SU-DHL-6 (cell line): ENCODE measurements around the gene TP53RK.

Source experiments
- H2AFZ ChIP-seq: fragments of 200-600 bp; sonication (generic); 2 replicates; pipeline ENCODE4 v1.6.1; 2014; ENCODE audit warnings: low read depth, mild to moderate bottlenecking, moderate library complexity, mixed read lengths, antibody characterized with exemption, low read length; ENCODE audit not compliant: severe bottlenecking
- H3F3A ChIP-seq: fragments of 200-600 bp; shearing (Covaris generic); 2 replicates; pipeline ENCODE4 v1.6.0; 2016; ENCODE audit warnings: antibody characterized with exemption, mild to moderate bottlenecking; ENCODE audit not compliant: insufficient read depth
- H3K27ac ChIP-seq: fragments of 200-600 bp; sonication (generic); 2 replicates; pipeline ENCODE4 v1.5.1; 2016; ENCODE audit warnings: low read depth, mild to moderate bottlenecking, low read length, moderate library complexity, mixed read lengths
- H3K27me3 ChIP-seq: fragments of 200-600 bp; sonication (generic), shearing (Covaris generic); 2 replicates; pipeline ENCODE4 v1.6.0; 2014; ENCODE audit warnings: mild to moderate bottlenecking, low read length
- H3K36me3 ChIP-seq: fragments of 200-600 bp; sonication (generic); 2 replicates; pipeline ENCODE4 v1.6.1; 2014; ENCODE audit warnings: mild to moderate bottlenecking, low read length, mixed read lengths
- H3K4me2 ChIP-seq: fragments of 300-600, 200-600 bp; shearing (Covaris generic), sonication (generic); 2 replicates; pipeline ENCODE4 v1.6.0; 2014; ENCODE audit warnings: low read length, low read depth, mild to moderate bottlenecking; ENCODE audit not compliant: poor library complexity, severe bottlenecking
- H3K4me3 ChIP-seq: fragments of 200-600 bp; sonication (generic); 2 replicates; pipeline ENCODE4 v1.5.1; 2014; ENCODE audit warnings: antibody characterized with exemption, low read length, mild to moderate bottlenecking, mixed read lengths; ENCODE audit not compliant: insufficient read depth, poor library complexity, severe bottlenecking
- H3K79me2 ChIP-seq: fragments of 200-600 bp; sonication (generic); 2 replicates; pipeline ENCODE4 v1.6.1; 2014; ENCODE audit warnings: mild to moderate bottlenecking, low read length, moderate library complexity; ENCODE audit not compliant: insufficient read depth
- H3K9ac ChIP-seq: fragments of 200-600 bp; sonication (generic); 2 replicates; pipeline ENCODE4 v1.7.0; 2014; ENCODE audit warnings: mild to moderate bottlenecking, low read length
- H3K9me2 ChIP-seq: fragments of 200-600 bp; sonication (generic); replicated peaks from 2 replicates; pipeline ENCODE4 v1.6.1; 2014; ENCODE audit warnings: low read length; ENCODE audit not compliant: insufficient read depth
- H3K9me3 ChIP-seq: fragments of 200-600 bp; sonication (generic); 2 replicates; pipeline ENCODE4 v1.6.1; 2014; ENCODE audit warnings: low read length, mixed read lengths; ENCODE audit not compliant: insufficient read depth
- H4K20me1 ChIP-seq: fragments of 200-600 bp; sonication (generic); 2 replicates; pipeline ENCODE4 v1.6.1; 2014; ENCODE audit warnings: low read depth, mild to moderate bottlenecking, antibody characterized with exemption, low read length, moderate library complexity, mixed read lengths
- CTCF ChIP-seq: fragments of 200-600 bp; sonication (generic); IDR thresholded peaks from one replicate; pipeline ENCODE4 v1.5.1; 2017; ENCODE audit warnings: antibody characterized with exemption, mild to moderate bottlenecking, low read length, moderate library complexity; ENCODE audit not compliant: insufficient read depth, poor library complexity, severe bottlenecking
- EZH2phosphoT487 ChIP-seq: fragments of 200-600 bp; sonication (generic), shearing (Covaris generic); conservative IDR thresholded peaks from 2 replicates; pipeline ENCODE4 v1.6.1; 2018; ENCODE audit warnings: mild to moderate bottlenecking, antibody characterized with exemption, low read length, moderate library complexity, mixed read lengths

TP53RK gene

GRCh38 chr20:46649965-46650542, 39.2 kb downstream of the TP53RK start:
- Histone ChIP-seq H4K20me1 (no peaks in the 10 kb centered on the region), H3K4me2 (no peak overlapping the region), H3K9ac (no peak overlapping the region), H3K27ac (no peak overlapping the region), H3K27me3 (no peaks in the 10 kb centered on the region), H2AFZ (no peak overlapping the region), H3K9me3 (no peaks in the 10 kb centered on the region), H3K79me2 (no peaks in the 10 kb centered on the region), H3K9me2 (no peaks in the 10 kb centered on the region), H3K4me3 (no peak overlapping the region), H3F3A (no peaks in the 10 kb centered on the region), H3K36me3 (no peaks in the 10 kb centered on the region)
- TF ChIP-seq EZH2phosphoT487 (no peak), CTCF (no peak)

DNA sequence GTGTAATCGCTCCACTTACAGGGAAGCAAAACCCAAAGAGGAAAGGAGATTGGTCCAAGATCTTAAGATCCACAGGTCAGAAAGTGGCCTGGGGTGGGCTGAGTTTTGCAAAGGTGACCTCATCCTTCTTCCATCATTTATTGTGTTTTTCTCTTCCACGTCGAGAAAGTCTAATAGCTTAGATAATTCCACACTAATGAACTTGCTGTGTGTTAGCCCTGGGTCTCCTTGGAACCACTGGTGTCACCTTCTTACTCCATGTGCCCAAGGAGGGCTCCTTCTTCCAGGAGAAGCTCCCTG, 39.6 kb downstream of the TP53RK start:
- H3K4me2 ChIP-seq, result no peak overlapping the region
- H3K9me2 ChIP-seq, result no peaks in the 10 kb centered on the region
- H3K27me3 ChIP-seq, result no peaks in the 10 kb centered on the region
- H3K9ac ChIP-seq, result no peak overlapping the region
- no peak overlapping the region for H3K27ac ChIP-seq
- H3K4me3 ChIP-seq, result no peak overlapping the region
- no peaks in the 10 kb centered on the region for H3F3A ChIP-seq
- H3K79me2 ChIP-seq, result no peaks in the 10 kb centered on the region
- H4K20me1 ChIP-seq, result no peaks in the 10 kb centered on the region
- no peak overlapping the region for H2AFZ ChIP-seq
- H3K9me3 ChIP-seq, result no peaks in the 10 kb centered on the region
- H3K36me3 ChIP-seq, result no peaks in the 10 kb centered on the region
- no peak for TF ChIP-seq EZH2phosphoT487
- no peak for TF ChIP-seq CTCF

DNA sequence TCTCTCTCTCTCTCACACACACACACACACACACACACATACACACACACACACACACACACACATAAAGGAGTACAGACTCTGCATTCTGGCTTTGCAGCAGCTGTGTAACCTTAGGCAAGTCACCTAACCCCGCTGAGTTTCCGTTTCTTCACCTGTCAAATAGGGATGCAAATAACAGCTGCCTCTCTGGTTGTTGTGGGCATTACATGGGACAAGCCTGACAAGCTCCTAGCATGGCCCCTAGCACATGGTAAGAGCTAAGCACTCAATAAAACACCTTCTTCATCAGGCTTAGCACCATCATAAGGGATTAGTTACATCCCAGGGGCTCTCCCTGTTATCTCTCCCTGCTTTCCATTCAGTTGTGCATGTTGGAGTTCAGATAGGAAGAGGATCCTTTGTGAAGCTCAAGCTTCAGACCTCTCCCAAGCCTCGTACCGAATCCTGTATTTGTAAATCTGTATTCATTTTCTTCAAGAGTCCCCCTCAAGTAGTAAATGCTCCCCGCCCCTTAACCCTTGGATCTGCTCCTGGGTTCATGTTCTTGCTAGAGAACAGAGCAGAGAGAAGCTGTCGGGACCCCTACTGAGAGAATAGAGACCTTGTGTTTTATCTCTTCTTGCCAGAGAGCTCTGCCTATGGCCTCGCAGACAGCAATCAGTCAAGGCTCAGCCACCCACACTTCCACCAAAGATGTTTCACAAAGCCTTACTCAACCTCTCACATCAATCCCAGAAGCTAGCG, 40.2 kb downstream of the TP53RK start:
- H3K9ac ChIP-seq, result no peak overlapping the region
- no peaks in the 10 kb centered on the region for H3F3A ChIP-seq
- no peak overlapping the region for H3K4me3 ChIP-seq
- no peaks in the 10 kb centered on the region for H4K20me1 ChIP-seq
- H3K27me3 ChIP-seq, result no peaks in the 10 kb centered on the region
- H3K79me2 ChIP-seq, result no peaks in the 10 kb centered on the region
- no peaks in the 10 kb centered on the region for H3K9me2 ChIP-seq
- H3K27ac ChIP-seq, result no peak overlapping the region
- no peak overlapping the region for H3K4me2 ChIP-seq
- H3K36me3 ChIP-seq, result no peaks in the 10 kb centered on the region
- H2AFZ ChIP-seq, result no peak overlapping the region
- no peaks in the 10 kb centered on the region for H3K9me3 ChIP-seq
- no peak for TF ChIP-seq CTCF
- TF ChIP-seq EZH2phosphoT487, result no peak
